ENCODE data around the gene MACF1.
"Not testable (repeated sequence)": the region's sequence is repeated elsewhere in the genome, so short reads cannot be mapped to it uniquely, and the experiment has no call there.

Gene MACF1

DNA sequence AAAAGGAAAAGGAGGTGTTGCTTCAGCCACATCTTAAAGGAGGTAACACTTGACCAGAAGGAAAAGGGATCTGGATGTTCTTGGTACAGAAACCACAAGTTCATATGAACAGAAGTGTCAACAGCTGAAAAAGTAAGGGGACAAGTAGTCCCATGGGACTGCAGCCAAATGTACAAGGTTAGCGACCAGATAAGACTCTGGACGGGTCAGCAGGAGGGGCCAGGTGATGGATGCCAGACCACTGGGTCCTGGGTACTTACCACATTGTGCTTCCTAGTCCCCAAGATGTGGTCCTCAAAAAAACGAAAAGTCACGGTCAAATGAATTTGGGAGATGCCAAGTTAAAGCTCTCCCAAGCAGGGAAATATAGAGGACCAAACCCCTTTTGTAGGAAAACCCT, 270.3 kb downstream of the MACF1 start:
- Histone ChIP-seq H3K36me3 (ENCODE audit: control insufficient read depth, insufficient read depth, low read length, severe bottlenecking) (peaks cover 69% of the 10 kb centered on the region), H3K4me1 (ENCODE audit: control insufficient read depth, insufficient read depth, low read length) (peaks cover 12% of the 10 kb centered on the region), H3K9ac (ENCODE audit: low read length) (no peak overlapping the region), H3K9me3 (ENCODE audit: control insufficient read depth, low read length) (no peaks in the 10 kb centered on the region), H3K27me3 (replicated peaks; ENCODE audit: control insufficient read depth, insufficient read depth, low read length) (no peaks in the 10 kb centered on the region), H3K4me3 (ENCODE audit: low read length) (no peak overlapping the region)
- DNase-seq (ENCODE audit: low read depth), result no peak

DNA sequence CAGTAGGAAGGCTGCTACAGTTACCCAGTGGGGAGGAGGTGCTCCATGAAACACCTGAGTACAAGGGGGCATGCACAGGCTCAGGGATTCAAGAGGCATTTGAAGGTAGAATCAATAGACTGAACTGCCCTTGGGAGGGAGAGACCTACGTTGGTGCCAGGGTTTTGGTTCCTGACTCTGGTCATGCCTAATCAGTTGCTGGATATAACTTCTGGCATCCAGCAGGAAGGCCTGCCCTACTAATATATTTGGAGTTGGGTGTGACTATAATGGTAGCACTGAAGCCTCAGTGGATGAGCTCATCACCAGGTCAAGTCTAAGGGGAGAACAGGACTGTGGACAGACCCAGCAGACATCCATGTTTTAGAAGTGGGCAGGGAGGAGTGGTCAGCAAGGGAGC, 271.1 kb downstream of the MACF1 start:
- not testable (repeated sequence) for H3K9me3 ChIP-seq (ENCODE audit: control insufficient read depth, low read length); H3K4me3 ChIP-seq (ENCODE audit: low read length); H3K27me3 ChIP-seq (replicated peaks; ENCODE audit: control insufficient read depth, insufficient read depth, low read length); DNase-seq (ENCODE audit: low read depth); H3K9ac ChIP-seq (ENCODE audit: low read length)
- Histone ChIP-seq H3K4me1 (ENCODE audit: control insufficient read depth, insufficient read depth, low read length) (peaks cover 12% of the 10 kb centered on the region), H3K36me3 (ENCODE audit: control insufficient read depth, insufficient read depth, low read length, severe bottlenecking) (peaks cover 69% of the 10 kb centered on the region)

DNA sequence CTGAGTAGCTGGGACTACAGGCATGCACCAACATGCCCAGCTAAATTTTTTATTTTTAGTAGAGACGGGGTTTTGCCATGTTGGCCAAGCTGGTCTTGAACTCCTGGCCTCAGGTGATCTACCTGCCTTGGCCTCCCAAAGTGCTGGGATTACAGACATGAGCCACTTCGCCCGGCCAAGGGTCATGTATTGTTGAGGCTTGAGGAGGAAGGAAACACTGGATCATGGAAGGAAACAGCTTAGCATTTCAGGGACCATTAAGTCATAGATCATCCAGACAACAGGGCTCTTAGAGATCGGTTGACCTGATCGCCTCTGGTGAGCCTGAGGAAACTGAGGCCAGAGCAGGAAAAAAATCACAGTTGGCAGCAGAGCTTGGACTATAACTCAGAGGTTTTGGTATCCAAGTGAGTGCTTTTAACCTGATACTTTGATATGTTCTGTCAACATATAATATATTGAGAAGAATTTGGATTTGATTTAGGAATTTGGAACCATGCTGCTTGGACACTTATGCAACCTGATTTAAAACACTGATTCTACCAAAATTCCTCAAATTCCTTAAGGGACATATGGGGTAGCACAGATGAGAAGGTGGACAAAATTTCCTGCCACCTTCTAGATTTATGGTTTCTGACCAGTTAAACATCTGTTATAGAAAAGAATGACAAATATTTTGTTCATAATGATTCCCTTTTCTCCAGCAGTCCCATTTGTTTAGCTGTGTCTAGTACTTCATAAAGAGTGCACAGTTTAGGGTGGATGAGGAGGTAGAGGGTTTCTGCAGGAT, 273.8 kb downstream of the MACF1 start:
- Histone ChIP-seq H3K27me3 (replicated peaks; ENCODE audit: control insufficient read depth, insufficient read depth, low read length) (no peaks in the 10 kb centered on the region), H3K4me3 (ENCODE audit: low read length) (no peak overlapping the region), H3K9me3 (ENCODE audit: control insufficient read depth, low read length) (no peaks in the 10 kb centered on the region), H3K36me3 (ENCODE audit: control insufficient read depth, insufficient read depth, low read length, severe bottlenecking) (peaks cover 66% of the 10 kb centered on the region), H3K9ac (ENCODE audit: low read length) (no peak overlapping the region), H3K4me1 (ENCODE audit: control insufficient read depth, insufficient read depth, low read length) (peaks cover 12% of the 10 kb centered on the region)
- peak; percentile 11 for DNase-seq (ENCODE audit: low read depth)

DNA sequence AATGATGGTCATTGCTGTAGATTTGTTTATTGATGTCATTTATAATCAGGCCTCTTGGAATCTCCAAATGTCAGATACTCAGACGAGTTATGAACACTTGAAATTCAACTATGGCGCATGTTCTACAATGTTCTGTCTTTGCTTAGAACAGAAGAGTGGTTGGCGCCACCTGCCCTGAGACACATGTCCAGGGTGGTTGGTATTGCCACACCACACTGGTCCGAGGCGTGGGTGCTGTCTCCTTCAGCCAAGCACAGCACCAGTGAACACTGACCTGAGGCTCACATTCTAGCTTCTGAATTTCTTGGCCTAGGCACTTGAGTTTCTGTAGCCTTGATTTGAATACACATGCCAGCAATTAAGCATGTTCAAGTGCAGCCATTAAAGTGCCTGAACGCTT, 276.8 kb downstream of the MACF1 start:
- no peak overlapping the region for H3K9ac ChIP-seq (ENCODE audit: low read length)
- no peak overlapping the region for H3K4me3 ChIP-seq (ENCODE audit: low read length)
- peaks cover 73% of the 10 kb centered on the region for H3K36me3 ChIP-seq (ENCODE audit: control insufficient read depth, insufficient read depth, low read length, severe bottlenecking)
- H3K4me1 ChIP-seq (ENCODE audit: control insufficient read depth, insufficient read depth, low read length), result peaks cover 12% of the 10 kb centered on the region
- DNase-seq (ENCODE audit: low read depth), result no peak
- H3K9me3 ChIP-seq (ENCODE audit: control insufficient read depth, low read length), result no peaks in the 10 kb centered on the region
- H3K27me3 ChIP-seq (replicated peaks; ENCODE audit: control insufficient read depth, insufficient read depth, low read length), result no peaks in the 10 kb centered on the region

DNA sequence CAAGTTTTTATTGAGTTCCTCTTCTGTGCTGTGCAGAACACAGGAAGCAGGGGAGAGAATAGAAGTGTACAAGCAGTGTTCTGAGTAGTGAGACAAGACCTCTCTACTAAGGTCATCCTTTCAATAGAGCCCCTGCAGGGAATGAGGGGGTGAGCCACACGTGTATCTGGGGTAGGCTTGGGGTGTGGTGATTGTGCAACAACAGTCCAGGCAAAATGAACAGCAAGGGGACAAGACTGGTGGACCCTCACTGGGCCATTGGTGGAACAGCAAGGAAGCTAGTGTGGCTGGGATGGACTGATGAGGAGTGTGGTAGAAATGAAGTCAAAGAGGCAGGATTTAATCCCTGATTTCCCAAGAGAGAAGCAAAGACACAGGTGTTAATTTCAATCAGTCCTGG, 278.8 kb downstream of the MACF1 start:
- no peak for DNase-seq (ENCODE audit: low read depth)
- H3K4me3 ChIP-seq (ENCODE audit: low read length), result no peak overlapping the region
- H3K9me3 ChIP-seq (ENCODE audit: control insufficient read depth, low read length), result no peaks in the 10 kb centered on the region
- H3K9ac ChIP-seq (ENCODE audit: low read length), result no peak overlapping the region
- H3K27me3 ChIP-seq (replicated peaks; ENCODE audit: control insufficient read depth, insufficient read depth, low read length), result no peaks in the 10 kb centered on the region
- peaks cover 8% of the 10 kb centered on the region for H3K4me1 ChIP-seq (ENCODE audit: control insufficient read depth, insufficient read depth, low read length)
- peaks cover 87% of the 10 kb centered on the region for H3K36me3 ChIP-seq (ENCODE audit: control insufficient read depth, insufficient read depth, low read length, severe bottlenecking)

DNA sequence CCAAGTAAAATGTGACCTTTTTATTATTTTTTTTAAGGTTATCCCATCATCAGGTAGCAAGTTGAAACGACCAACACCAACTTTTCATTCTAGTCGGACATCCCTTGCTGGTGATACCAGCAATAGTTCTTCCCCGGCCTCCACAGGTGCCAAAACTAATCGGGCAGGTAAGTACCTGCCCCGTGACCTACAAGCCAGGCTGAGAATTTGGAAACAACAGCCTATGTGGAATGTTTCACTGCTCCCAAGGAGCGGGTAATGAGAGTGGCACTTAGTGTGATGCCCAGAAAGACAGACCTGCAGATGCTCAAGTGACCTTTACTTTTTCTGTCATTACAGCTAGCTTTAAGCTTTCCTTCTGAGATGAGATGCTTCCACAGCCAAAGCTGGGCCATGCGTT, 280.1 kb downstream of the MACF1 start:
- Histone ChIP-seq H3K4me1 (ENCODE audit: control insufficient read depth, insufficient read depth, low read length) (peaks cover 5% of the 10 kb centered on the region), H3K9me3 (ENCODE audit: control insufficient read depth, low read length) (no peaks in the 10 kb centered on the region), H3K36me3 (ENCODE audit: control insufficient read depth, insufficient read depth, low read length, severe bottlenecking) (peaks cover 78% of the 10 kb centered on the region), H3K9ac (ENCODE audit: low read length) (no peak overlapping the region), H3K27me3 (replicated peaks; ENCODE audit: control insufficient read depth, insufficient read depth, low read length) (no peaks in the 10 kb centered on the region), H3K4me3 (ENCODE audit: low read length) (no peak overlapping the region)
- no peak for DNase-seq (ENCODE audit: low read depth)

DNA sequence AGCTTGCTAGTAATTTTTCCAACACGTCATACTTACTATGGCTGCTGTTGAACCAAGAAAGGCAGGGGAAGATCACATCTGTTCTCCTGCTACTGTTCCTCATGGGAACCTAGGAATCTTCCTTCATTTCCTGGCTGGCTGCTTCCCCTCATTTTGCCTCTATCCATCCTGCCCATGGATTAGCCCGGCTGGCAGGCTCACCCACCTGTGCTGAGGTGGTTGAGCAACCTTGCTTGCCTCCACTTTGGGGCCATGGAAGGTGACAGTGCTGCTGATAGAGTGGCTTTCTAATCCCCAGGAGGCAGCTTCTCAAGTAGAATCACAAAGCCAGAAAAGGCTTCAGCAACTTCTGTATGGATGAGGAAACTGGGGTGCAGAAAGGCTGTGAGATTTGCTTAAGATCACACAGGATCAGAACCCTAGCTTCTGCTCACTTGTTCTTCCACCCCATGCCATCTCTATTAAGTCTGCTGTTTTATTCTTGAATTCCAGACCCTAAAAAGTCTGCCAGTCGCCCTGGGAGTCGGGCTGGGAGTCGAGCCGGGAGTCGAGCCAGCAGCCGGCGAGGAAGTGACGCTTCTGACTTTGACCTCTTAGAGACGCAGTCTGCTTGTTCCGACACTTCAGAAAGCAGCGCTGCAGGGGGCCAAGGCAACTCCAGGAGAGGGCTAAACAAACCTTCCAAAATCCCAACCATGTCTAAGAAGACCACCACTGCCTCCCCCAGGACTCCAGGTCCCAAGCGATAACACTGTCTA, 280.7 kb downstream of the MACF1 start:
- H3K9me3 ChIP-seq (ENCODE audit: control insufficient read depth, low read length), result no peaks in the 10 kb centered on the region
- H3K36me3 ChIP-seq (ENCODE audit: control insufficient read depth, insufficient read depth, low read length, severe bottlenecking), result peaks cover 71% of the 10 kb centered on the region
- H3K4me1 ChIP-seq (ENCODE audit: control insufficient read depth, insufficient read depth, low read length), result peaks cover 5% of the 10 kb centered on the region
- H3K9ac ChIP-seq (ENCODE audit: low read length), result no peak overlapping the region
- no peak for DNase-seq (ENCODE audit: low read depth)
- no peaks in the 10 kb centered on the region for H3K27me3 ChIP-seq (replicated peaks; ENCODE audit: control insufficient read depth, insufficient read depth, low read length)
- H3K4me3 ChIP-seq (ENCODE audit: low read length), result no peak overlapping the region

DNA sequence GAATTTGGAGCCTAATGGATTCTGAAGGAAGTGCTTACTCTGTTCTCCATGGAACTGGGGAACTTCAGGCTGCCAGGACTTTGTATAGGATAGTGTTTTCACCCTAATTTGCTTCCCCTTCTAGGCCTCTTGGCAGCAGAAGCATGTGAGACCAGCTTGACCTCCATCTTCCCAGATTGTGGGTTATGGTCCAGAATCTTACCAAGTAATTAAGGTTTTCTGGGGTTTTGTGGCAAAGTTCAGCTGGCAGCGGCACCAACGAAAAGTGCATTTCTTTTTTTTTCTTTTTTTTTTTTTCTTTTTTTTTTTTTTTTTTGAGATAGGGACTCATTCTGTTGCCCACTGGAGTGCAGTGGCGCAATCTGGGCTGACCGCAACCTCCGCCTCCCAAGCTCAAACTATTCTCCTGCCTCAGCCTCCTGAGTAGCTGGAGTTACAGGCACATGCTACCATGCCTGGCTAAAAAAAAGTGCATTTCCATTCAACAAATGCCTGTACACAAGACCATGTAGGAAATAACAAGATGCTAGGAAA, 283.6 kb downstream of the MACF1 start:
- H3K36me3 ChIP-seq (ENCODE audit: control insufficient read depth, insufficient read depth, low read length, severe bottlenecking), result peaks cover 46% of the 10 kb centered on the region
- no peak overlapping the region for H3K4me3 ChIP-seq (ENCODE audit: low read length)
- no peak overlapping the region for H3K9ac ChIP-seq (ENCODE audit: low read length)
- H3K4me1 ChIP-seq (ENCODE audit: control insufficient read depth, insufficient read depth, low read length), result peaks cover 5% of the 10 kb centered on the region
- H3K27me3 ChIP-seq (replicated peaks; ENCODE audit: control insufficient read depth, insufficient read depth, low read length), result peaks cover 6% of the 10 kb centered on the region
- no peaks in the 10 kb centered on the region for H3K9me3 ChIP-seq (ENCODE audit: control insufficient read depth, low read length)
- no peak for DNase-seq (ENCODE audit: low read depth)

DNA sequence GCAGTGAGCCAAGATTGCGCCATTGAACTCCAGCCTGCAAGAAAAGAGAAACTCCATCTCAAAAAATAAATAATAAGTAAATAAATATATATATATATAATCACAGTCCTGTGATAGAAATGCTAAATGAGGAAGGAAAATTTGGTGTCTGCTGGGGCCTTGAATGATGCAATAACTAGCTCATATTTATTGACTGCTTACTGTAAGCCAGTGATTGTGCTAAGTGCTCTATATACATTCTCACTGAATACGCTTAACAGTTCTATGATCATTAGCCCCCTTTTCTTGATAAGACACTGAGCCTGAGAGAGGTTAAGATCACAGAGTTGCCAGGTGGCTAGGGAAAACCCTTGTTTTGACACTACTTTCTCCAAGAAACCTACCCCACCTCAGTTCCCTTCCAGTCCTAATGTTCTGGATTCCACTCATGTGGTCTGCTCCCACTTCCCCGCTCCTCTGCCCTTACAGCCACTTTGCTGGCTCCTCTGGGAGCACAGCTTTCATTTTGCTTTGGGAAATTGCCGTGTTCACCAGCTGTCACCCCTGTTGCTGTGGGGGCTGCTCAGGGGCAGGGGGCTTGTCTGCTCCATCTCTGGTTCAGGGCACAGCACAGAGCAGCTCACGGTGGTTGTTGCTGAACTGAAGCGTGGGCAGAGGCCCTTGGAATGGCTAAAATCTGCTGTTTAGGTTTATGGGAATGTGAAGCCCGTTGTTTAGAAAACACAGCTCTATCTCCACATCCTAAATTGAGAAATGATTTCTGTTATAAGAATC, 284.5 kb downstream of the MACF1 start:
- no peaks in the 10 kb centered on the region for H3K9me3 ChIP-seq (ENCODE audit: control insufficient read depth, low read length)
- H3K9ac ChIP-seq (ENCODE audit: low read length), result no peak overlapping the region
- H3K4me1 ChIP-seq (ENCODE audit: control insufficient read depth, insufficient read depth, low read length), result peaks cover 5% of the 10 kb centered on the region
- peak; percentile 30 for DNase-seq (ENCODE audit: low read depth)
- H3K27me3 ChIP-seq (replicated peaks; ENCODE audit: control insufficient read depth, insufficient read depth, low read length), result peaks cover 8% of the 10 kb centered on the region
- peaks cover 41% of the 10 kb centered on the region for H3K36me3 ChIP-seq (ENCODE audit: control insufficient read depth, insufficient read depth, low read length, severe bottlenecking)
- H3K4me3 ChIP-seq (ENCODE audit: low read length), result no peak overlapping the region

DNA sequence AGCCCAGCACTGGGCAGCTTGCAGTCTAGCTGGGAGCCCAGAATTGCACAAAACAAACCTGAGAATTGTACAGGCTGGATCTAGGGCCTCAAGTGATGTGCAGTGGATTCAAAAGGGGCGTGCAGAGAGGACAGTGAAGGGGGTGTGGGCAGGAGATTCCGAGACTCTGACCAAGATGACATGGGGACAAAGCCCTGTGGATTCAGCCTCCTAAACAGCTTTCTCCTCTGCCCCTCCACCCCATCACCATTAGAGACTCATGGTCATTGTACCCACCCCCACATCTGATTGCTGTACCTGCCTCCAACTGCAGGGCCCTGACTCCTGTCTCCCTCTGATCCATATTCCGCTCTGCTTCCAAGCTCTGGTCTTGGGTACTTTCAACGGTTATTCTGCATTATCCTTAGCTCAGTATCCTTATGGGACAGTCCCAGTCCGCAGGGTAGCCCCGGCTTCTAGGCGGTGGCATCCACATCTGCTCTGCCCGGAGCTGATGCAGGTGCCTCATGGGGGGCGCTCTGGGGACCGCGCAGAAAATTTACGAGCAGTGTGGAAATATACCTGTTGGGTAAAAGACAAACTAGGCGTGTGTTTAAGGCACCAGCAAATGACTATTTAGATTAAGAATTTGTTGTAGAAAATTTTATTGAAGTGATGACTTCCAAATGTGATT, 285.2 kb downstream of the MACF1 start:
- Histone ChIP-seq H3K36me3 (ENCODE audit: control insufficient read depth, insufficient read depth, low read length, severe bottlenecking) (peaks cover 33% of the 10 kb centered on the region), H3K4me1 (ENCODE audit: control insufficient read depth, insufficient read depth, low read length) (peaks cover 5% of the 10 kb centered on the region), H3K4me3 (ENCODE audit: low read length) (no peak overlapping the region), H3K9ac (ENCODE audit: low read length) (no peak overlapping the region), H3K27me3 (replicated peaks; ENCODE audit: control insufficient read depth, insufficient read depth, low read length) (peaks cover 8% of the 10 kb centered on the region), H3K9me3 (ENCODE audit: control insufficient read depth, low read length) (no peaks in the 10 kb centered on the region)
- no peak for DNase-seq (ENCODE audit: low read depth)
